HepG2 (cell line): ENCODE data around the gene RIMOC1. TPM values are rescaled to one million over a fixed set of nuclear protein-coding genes. Genes with fewer than 3 reads are reported as not detected.

ENCODE experiments used
- CBX5 ChIP-seq: sonication (generic); formaldehyde crosslinking; IDR thresholded peaks from 2 replicates; pipeline ENCODE4 v1.4.0; 2020; ENCODE audit warnings: missing genetic modification reagents, borderline replicate concordance
- CC2D1A ChIP-seq: sonication (generic); formaldehyde crosslinking; IDR thresholded peaks from 2 replicates; pipeline ENCODE4 v1.8.1; 2023; ENCODE audit warnings: mild to moderate bottlenecking, missing genetic modification reagents
- DR1 ChIP-seq: sonication (generic); formaldehyde crosslinking; IDR thresholded peaks from 2 replicates; pipeline ENCODE4 v1.8.0; 2021; ENCODE audit warnings: mild to moderate bottlenecking, missing genetic modification reagents, inconsistent platforms
- FOXM1 ChIP-seq: sonication (generic); formaldehyde crosslinking; IDR thresholded peaks from 2 replicates; pipeline ENCODE4 v1.5.0; 2020; ENCODE audit warnings: missing genetic modification reagents
- HIVEP1 ChIP-seq: sonication (generic); formaldehyde crosslinking; IDR thresholded peaks from 2 replicates; pipeline ENCODE4 v1.4.0; 2020; ENCODE audit warnings: mild to moderate bottlenecking, missing genetic modification reagents
- HMG20A ChIP-seq: IDR thresholded peaks from 2 replicates; pipeline ENCODE4 v1.6.1; 2016; ENCODE audit warnings: borderline replicate concordance
- KLF9 ChIP-seq: IDR thresholded peaks from 2 replicates; pipeline ENCODE4 v1.6.1; 2016; ENCODE audit warnings: low read depth
- MAFF ChIP-seq: IDR thresholded peaks from 2 replicates; pipeline ENCODE4 v1.6.1; 2011; ENCODE audit warnings: low read depth, low read length, improper control_type of control experiment
- MYNN ChIP-seq: sonication (generic); formaldehyde crosslinking; IDR thresholded peaks from 2 replicates; pipeline ENCODE4 v1.4.0; 2020; ENCODE audit warnings: mild to moderate bottlenecking, low read depth, missing genetic modification reagents
- NFIB ChIP-seq: sonication (generic); formaldehyde crosslinking; IDR thresholded peaks from 2 replicates; pipeline ENCODE4 v1.9.0; 2021; ENCODE audit warnings: missing genetic modification reagents, mild to moderate bottlenecking, borderline replicate concordance
- PATZ1 ChIP-seq: sonication (generic); formaldehyde crosslinking; IDR thresholded peaks from 2 replicates; pipeline ENCODE4 v1.4.0; 2020; ENCODE audit warnings: missing genetic modification reagents
- PREB ChIP-seq: sonication (generic); formaldehyde crosslinking; IDR thresholded peaks from 2 replicates; pipeline ENCODE4 v1.4.0; 2020; ENCODE audit warnings: missing genetic modification reagents
- ZC3H4 ChIP-seq: sonication (generic); formaldehyde crosslinking; IDR thresholded peaks from 2 replicates; pipeline ENCODE4 v1.4.0; 2020; ENCODE audit warnings: missing genetic modification reagents, borderline replicate concordance
- ZFAT ChIP-seq: sonication (generic); formaldehyde crosslinking; conservative IDR thresholded peaks from 2 replicates; pipeline ENCODE4 v1.8.1; 2023; ENCODE audit warnings: missing genetic modification reagents, inconsistent platforms
- ZNF33A ChIP-seq: sonication (generic); formaldehyde crosslinking; IDR thresholded peaks from 2 replicates; pipeline ENCODE4 v1.5.1; 2020; ENCODE audit warnings: missing genetic modification reagents, mild to moderate bottlenecking, moderate library complexity, borderline replicate concordance
- ZNF703 ChIP-seq: sonication (generic); formaldehyde crosslinking; IDR thresholded peaks from 2 replicates; pipeline ENCODE4 v1.5.1; 2020; ENCODE audit warnings: missing genetic modification reagents, mild to moderate bottlenecking, moderate library complexity, borderline replicate concordance
- ZNF737 ChIP-seq: sonication (generic); formaldehyde crosslinking; IDR thresholded peaks from 2 replicates; pipeline ENCODE4 v1.5.0; 2020; ENCODE audit warnings: missing genetic modification reagents, mild to moderate bottlenecking, borderline replicate concordance
- ZNF891 ChIP-seq: sonication (generic); formaldehyde crosslinking; IDR thresholded peaks from 2 replicates; pipeline ENCODE4 v1.5.0; 2020; ENCODE audit warnings: mild to moderate bottlenecking, missing genetic modification reagents
- polyA plus RNA-seq, 8 experiments: library from polyadenylated mRNA; depleted of rRNA in 3 of 8; stranded (reverse) in 7 of 8; unstranded in 1 of 8; fragments of >200 nt; fragmentation: Illumina TruSeq in 4 of 8; extraction: Trizol in 4 of 8; gene quantifications; 2 replicates each; pipeline versions ENCODE4 v1.2.1 to v1.2.3, GENCODE V29; 2011 to 2016; ENCODE audit warnings: low read depth in 4 of 8, missing spikeins in 1 of 8, mixed read lengths in 1 of 8; ENCODE audit not compliant: insufficient read depth in 1 of 8
- total RNA-seq, 5 experiments: library from RNA; depleted of rRNA; stranded (reverse); fragments of >200 nt; fragmentation: Illumina TruSeq; extraction: Trizol; gene quantifications; 2 replicates each; pipeline ENCODE4 v1.2.3, GENCODE V29; 2016; ENCODE audit warnings: low read depth in 1 of 5
- TF ChIP-seq, protein P1 (sequence below): sonication (generic); formaldehyde crosslinking; IDR thresholded peaks from 2 replicates; pipeline ENCODE4 v1.4.0; 2020; ENCODE audit warnings: missing genetic modification reagents, borderline replicate concordance
- TF ChIP-seq, protein P2 (sequence below): sonication (generic); formaldehyde crosslinking; IDR thresholded peaks from 2 replicates; pipeline ENCODE4 v1.4.0; 2020; ENCODE audit warnings: missing genetic modification reagents
- TF ChIP-seq, protein P3 (sequence below): sonication (generic); formaldehyde crosslinking; IDR thresholded peaks from 2 replicates; pipeline ENCODE4 v1.4.0; 2020; ENCODE audit warnings: missing genetic modification reagents

RIMOC1 gene
- total and polyA plus RNA-seq, 2 of the 13 experiments (the other 11 are each of a cell fraction or from before 2014, with no cell fraction given), result 16.3 to 16.9 TPM

- TF ChIP-seq, protein P1, sequence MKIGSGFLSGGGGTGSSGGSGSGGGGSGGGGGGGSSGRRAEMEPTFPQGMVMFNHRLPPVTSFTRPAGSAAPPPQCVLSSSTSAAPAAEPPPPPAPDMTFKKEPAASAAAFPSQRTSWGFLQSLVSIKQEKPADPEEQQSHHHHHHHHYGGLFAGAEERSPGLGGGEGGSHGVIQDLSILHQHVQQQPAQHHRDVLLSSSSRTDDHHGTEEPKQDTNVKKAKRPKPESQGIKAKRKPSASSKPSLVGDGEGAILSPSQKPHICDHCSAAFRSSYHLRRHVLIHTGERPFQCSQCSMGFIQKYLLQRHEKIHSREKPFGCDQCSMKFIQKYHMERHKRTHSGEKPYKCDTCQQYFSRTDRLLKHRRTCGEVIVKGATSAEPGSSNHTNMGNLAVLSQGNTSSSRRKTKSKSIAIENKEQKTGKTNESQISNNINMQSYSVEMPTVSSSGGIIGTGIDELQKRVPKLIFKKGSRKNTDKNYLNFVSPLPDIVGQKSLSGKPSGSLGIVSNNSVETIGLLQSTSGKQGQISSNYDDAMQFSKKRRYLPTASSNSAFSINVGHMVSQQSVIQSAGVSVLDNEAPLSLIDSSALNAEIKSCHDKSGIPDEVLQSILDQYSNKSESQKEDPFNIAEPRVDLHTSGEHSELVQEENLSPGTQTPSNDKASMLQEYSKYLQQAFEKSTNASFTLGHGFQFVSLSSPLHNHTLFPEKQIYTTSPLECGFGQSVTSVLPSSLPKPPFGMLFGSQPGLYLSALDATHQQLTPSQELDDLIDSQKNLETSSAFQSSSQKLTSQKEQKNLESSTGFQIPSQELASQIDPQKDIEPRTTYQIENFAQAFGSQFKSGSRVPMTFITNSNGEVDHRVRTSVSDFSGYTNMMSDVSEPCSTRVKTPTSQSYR (CRISPR knock-in tag), result no peak
- TF ChIP-seq NFIB (no peak), KLF9 (CRISPR knock-in tag) (no peak), PATZ1 (CRISPR knock-in tag) (no peak), ZNF891 (CRISPR knock-in tag) (no peak), HMG20A (no peak), ZFAT (CRISPR knock-in tag) (0 out of 2 replicates have a peak, but pooled peaks have one; percentile 32), DR1 (CRISPR knock-in tag) (no peak), ZNF703 (CRISPR knock-in tag) (no peak), PREB (no peak), ZNF737 (CRISPR knock-in tag) (no peak), MYNN (no peak), ZNF33A (CRISPR knock-in tag) (peak; percentile 54; the same call in 1 of the 2 replicates), ZC3H4 (CRISPR knock-in tag) (no peak), HIVEP1 (CRISPR knock-in tag) (no peak), CC2D1A (CRISPR knock-in tag) (no peak), FOXM1 (CRISPR knock-in tag) (no peak), MAFF (peak; percentile 96), CBX5 (CRISPR knock-in tag) (no peak)
- TF ChIP-seq, protein P2, sequence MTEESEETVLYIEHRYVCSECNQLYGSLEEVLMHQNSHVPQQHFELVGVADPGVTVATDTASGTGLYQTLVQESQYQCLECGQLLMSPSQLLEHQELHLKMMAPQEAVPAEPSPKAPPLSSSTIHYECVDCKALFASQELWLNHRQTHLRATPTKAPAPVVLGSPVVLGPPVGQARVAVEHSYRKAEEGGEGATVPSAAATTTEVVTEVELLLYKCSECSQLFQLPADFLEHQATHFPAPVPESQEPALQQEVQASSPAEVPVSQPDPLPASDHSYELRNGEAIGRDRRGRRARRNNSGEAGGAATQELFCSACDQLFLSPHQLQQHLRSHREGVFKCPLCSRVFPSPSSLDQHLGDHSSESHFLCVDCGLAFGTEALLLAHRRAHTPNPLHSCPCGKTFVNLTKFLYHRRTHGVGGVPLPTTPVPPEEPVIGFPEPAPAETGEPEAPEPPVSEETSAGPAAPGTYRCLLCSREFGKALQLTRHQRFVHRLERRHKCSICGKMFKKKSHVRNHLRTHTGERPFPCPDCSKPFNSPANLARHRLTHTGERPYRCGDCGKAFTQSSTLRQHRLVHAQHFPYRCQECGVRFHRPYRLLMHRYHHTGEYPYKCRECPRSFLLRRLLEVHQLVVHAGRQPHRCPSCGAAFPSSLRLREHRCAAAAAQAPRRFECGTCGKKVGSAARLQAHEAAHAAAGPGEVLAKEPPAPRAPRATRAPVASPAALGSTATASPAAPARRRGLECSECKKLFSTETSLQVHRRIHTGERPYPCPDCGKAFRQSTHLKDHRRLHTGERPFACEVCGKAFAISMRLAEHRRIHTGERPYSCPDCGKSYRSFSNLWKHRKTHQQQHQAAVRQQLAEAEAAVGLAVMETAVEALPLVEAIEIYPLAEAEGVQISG (CRISPR knock-in tag), result no peak
- TF ChIP-seq, protein P3, sequence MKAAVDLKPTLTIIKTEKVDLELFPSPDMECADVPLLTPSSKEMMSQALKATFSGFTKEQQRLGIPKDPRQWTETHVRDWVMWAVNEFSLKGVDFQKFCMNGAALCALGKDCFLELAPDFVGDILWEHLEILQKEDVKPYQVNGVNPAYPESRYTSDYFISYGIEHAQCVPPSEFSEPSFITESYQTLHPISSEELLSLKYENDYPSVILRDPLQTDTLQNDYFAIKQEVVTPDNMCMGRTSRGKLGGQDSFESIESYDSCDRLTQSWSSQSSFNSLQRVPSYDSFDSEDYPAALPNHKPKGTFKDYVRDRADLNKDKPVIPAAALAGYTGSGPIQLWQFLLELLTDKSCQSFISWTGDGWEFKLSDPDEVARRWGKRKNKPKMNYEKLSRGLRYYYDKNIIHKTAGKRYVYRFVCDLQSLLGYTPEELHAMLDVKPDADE (CRISPR knock-in tag), result no peak
These were observed 20.4 kb downstream of the RIMOC1 start (continued) for GRCh38 chr5:41924526-41924871.
